Testis (tissue), 3 donors: ENCODE data around the gene SLC16A9. TPM values are rescaled to one million over a fixed set of nuclear protein-coding genes. Genes with fewer than 3 reads are reported as not detected.

Experiments
- DNase-seq: peaks from one replicate; pipeline ENCODE4 v3.0.0-alpha.2; 2019
- H3K27ac ChIP-seq, 2 donors: fragments of 200-600 bp; sonication (generic); one replicate each; pipeline ENCODE4 v1.5.1; 2019
- H3K27me3 ChIP-seq: fragments of 200-600 bp; sonication (generic); one replicate; pipeline ENCODE4 v1.5.1; 2019
- H3K36me3 ChIP-seq: fragments of 200-600 bp; sonication (generic); one replicate; pipeline ENCODE4 v1.5.1; 2017; ENCODE audit warnings: low read depth; ENCODE audit errors: missing control alignments
- H3K4me1 ChIP-seq: fragments of 200-600 bp; sonication (generic); one replicate; pipeline ENCODE4 v1.5.1; 2019
- H3K4me3 ChIP-seq, 2 donors: fragments of 200-600 bp; sonication (generic); one replicate each; pipeline ENCODE4 v1.5.1; 2017 to 2019
- H3K9me3 ChIP-seq: fragments of 200-600 bp; sonication (generic); one replicate; pipeline ENCODE4 v1.5.1; 2017
- POLR2A ChIP-seq: fragments of 450-650 bp; IDR thresholded peaks from one replicate; pipeline ENCODE4 v1.6.1; 2017; ENCODE audit warnings: antibody characterized with exemption, mild to moderate bottlenecking, moderate library complexity
- WGBS, 2 donors: methylation state at CpG; one replicate each; pipeline ENCODE4 v1.1.5; 2018; 5-methylcytosine and 5-hydroxymethylcytosine counted together
- intact Hi-C: fragments of 100-400 bp; cut with DNase I; formaldehyde crosslinking; loops from one replicate; pipeline ENCODE4 v1.15.1; 2023; ENCODE audit warnings: low total_unique reads
- polyA plus RNA-seq: library from polyadenylated mRNA; stranded (reverse); fragments of 350-450 nt; fragmentation: Illumina TruSeq; extraction: RNeasy Lipid Tissue Mini Kit (QIAGEN cat#74804); gene quantifications from one replicate; pipeline ENCODE4 v1.2.3, GENCODE V29; 2014; ENCODE audit warnings: low read depth, low replicate concordance; ENCODE audit not compliant: insufficient read depth
- total RNA-seq, 2 donors: library from RNA; depleted of rRNA; stranded (reverse); fragments of >200 nt; gene quantifications; one replicate each; pipeline ENCODE4 v1.2.3, GENCODE V29; 2016
- TF ChIP-seq, protein P1 (sequence below), 3 experiments: fragments of 450-650 bp in 2 of 3; fragments of 200-600 bp in 1 of 3; sonication (generic) in 1 of 3; IDR thresholded peaks; one replicate each; pipeline ENCODE4 v1.5.1; 2016 to 2019; ENCODE audit warnings: antibody characterized with exemption in 3 of 3, mild to moderate bottlenecking in 2 of 3, moderate library complexity in 1 of 3

SLC16A9 gene
- total and polyA plus RNA-seq, 3 donors from 2014 or later, result 3.8 to 9.8 (median 4.0) TPM

DNA sequence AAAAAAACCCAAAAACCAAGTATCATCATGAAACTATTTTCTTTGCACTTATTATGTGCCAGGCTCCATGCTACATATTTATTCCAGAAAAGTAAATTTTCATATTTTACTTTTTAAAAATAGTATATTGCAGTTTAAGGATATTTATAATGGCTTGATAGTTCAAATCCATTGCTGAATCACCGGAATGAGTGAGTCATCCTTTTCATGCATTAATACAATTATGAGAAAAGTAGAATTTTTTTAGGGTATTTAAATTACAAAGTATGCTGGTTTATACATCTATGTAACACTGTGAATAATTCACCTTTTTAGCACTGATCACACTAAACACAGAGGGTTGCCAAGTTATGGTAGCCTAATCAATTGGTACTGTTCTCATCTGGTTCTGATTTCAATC is 54.3 kb downstream of the SLC16A9 start:
- Histone ChIP-seq H3K9me3 (no peaks in the 10 kb centered on the region), H3K27me3 (no peaks in the 10 kb centered on the region), H3K36me3 (no peaks in the 10 kb centered on the region), H3K4me3 (no peak overlapping the region), H3K4me1 (peaks cover 7% of the 10 kb centered on the region), H3K27ac (no peak overlapping the region)
- no peak for DNase-seq
- TF ChIP-seq, protein P1, sequence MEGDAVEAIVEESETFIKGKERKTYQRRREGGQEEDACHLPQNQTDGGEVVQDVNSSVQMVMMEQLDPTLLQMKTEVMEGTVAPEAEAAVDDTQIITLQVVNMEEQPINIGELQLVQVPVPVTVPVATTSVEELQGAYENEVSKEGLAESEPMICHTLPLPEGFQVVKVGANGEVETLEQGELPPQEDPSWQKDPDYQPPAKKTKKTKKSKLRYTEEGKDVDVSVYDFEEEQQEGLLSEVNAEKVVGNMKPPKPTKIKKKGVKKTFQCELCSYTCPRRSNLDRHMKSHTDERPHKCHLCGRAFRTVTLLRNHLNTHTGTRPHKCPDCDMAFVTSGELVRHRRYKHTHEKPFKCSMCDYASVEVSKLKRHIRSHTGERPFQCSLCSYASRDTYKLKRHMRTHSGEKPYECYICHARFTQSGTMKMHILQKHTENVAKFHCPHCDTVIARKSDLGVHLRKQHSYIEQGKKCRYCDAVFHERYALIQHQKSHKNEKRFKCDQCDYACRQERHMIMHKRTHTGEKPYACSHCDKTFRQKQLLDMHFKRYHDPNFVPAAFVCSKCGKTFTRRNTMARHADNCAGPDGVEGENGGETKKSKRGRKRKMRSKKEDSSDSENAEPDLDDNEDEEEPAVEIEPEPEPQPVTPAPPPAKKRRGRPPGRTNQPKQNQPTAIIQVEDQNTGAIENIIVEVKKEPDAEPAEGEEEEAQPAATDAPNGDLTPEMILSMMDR (IDR thresholded peaks at IDR 0.05), result no peak
- TF ChIP-seq POLR2A, result no peak
- intact Hi-C loops, result no loop called here
- 89 to 93% methylated on average over 1 of the region's 1 CpG for WGBS, 2 donors

DNA sequence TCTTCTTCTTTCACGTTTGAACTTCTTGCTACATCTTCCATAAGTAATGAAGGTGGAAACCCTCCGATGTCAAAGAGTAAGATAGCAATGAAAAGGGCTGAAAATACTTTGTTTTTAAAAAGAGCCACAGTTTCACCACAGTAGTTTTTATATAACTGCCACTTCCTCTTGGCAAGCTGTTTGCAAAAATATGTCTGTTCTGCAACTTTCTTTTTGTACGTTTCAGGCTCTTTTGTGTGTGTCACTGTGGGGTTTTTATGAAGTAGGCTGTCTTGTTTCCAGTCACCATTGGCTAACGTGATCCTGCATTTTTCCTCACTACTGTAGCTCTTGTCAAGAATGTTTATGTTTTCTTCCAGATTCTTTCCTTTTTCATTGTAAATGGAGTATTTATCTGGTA is 55.6 kb downstream of the SLC16A9 start:
- Histone ChIP-seq H3K4me3 (no peak overlapping the region), H3K4me1 (peaks cover 7% of the 10 kb centered on the region), H3K27me3 (no peaks in the 10 kb centered on the region), H3K9me3 (no peaks in the 10 kb centered on the region), H3K27ac (no peak overlapping the region), H3K36me3 (no peaks in the 10 kb centered on the region)
- intact Hi-C loops, result no loop called here
- TF ChIP-seq POLR2A, result no peak
- TF ChIP-seq, protein P1 (IDR thresholded peaks at IDR 0.05), result no peak
- no peak for DNase-seq
- WGBS, 2 donors, result 44 to 54% methylated on average over 4 of the region's 4 CpGs

DNA sequence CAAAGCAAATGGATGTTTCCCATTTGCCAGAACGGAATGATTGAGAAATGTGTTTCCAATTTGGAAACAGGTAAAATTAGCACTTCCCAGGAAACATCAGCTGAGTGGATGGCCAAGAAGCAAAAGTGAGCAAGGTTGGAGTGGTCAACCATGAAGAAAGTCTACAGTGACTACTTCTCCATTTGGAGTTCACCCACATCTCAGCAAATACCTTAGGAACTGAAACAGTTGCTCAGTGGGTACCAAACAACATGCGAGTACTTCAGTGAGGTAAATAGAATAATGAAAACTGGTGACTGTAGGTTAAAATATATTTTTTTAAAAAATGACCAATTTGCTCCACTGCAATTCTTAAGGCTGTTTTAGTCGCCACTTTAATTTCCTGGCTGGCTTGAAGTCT is 57.7 kb downstream of the SLC16A9 start:
- no peak overlapping the region for H3K27ac ChIP-seq
- no peak for DNase-seq
- no peaks in the 10 kb centered on the region for H3K27me3 ChIP-seq
- H3K36me3 ChIP-seq, result no peaks in the 10 kb centered on the region
- TF ChIP-seq, protein P1 (IDR thresholded peaks at IDR 0.05), result no peak
- TF ChIP-seq POLR2A, result no peak
- no peak overlapping the region for H3K4me3 ChIP-seq
- intact Hi-C loops, result no loop called here
- H3K9me3 ChIP-seq, result no peaks in the 10 kb centered on the region
- 90 to 92% methylated on average over 3 of the region's 3 CpGs for WGBS, 2 donors
- peaks cover 7% of the 10 kb centered on the region for H3K4me1 ChIP-seq

DNA sequence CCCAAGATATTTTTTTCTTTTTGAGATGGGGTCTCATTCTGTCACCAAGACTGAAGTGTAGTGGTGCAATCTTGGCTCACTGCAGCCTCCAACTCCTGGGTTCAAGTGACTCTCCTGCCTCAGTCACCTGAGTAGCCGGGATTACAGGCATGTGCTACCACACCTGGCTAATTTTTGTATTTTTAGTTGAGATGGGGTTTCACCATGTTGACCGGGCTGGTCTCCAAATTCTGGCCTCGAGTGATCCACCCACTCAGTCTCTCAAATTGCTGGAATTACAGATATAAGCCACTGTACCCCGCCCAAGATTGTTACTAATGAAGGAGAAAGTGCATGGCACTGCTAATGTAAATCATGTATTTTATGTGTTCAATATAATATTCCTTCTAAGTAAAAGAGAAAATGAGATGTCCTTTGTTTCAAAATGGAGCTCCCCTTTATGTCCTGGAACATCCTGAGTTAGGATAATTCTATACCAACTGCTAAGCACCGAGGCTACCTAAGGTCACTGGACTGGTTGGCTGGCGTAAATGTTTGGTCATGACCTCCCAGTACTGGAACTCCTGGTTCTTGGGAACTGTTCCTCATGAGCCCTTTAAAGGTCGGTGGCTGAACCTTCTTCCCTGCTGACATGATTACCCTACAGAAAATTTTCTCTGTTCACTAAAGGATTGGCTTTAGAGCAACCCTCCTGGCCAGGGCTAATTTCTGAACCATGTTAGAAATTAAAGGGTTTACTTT is 59.9 kb downstream of the SLC16A9 start:
- TF ChIP-seq, protein P1 (IDR thresholded peaks at IDR 0.05), result no peak
- no peak for TF ChIP-seq POLR2A
- Histone ChIP-seq H3K27ac (no peak overlapping the region), H3K9me3 (no peaks in the 10 kb centered on the region), H3K36me3 (no peaks in the 10 kb centered on the region), H3K27me3 (no peaks in the 10 kb centered on the region), H3K4me1 (peaks cover 7% of the 10 kb centered on the region), H3K4me3 (no peak overlapping the region)
- WGBS, 2 donors, result 69 to 71% methylated on average over 7 of the region's 7 CpGs
- no peak for DNase-seq
- intact Hi-C loops, result no loop called here

DNA sequence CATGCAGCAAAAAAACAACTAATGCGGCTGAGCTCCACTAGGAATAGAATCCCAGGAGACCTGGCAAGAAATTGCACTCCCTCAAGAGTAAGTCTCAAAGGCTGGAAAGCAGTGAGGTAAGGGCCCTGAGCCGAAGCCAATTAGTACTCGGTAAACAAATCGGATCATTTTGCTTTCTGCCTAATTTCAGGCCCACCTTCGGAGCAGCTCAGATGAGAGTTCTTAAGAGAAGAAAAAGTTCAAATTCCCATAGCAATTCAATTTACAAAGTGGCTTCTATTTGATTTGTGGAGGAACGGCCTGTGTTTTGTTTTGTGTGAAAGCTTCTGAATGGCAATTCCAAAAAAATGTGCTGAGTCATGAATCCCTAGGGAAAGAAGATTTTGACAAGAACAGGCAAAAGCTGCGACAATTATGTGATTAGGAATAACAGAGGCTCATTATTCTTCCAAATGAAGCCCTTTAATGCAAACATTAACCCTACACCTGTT is 60.9 kb downstream of the SLC16A9 start:
- 48 to 54% methylated on average over 7 of the region's 7 CpGs for WGBS, 2 donors
- no peak overlapping the region for H3K4me3 ChIP-seq
- no peaks in the 10 kb centered on the region for H3K27me3 ChIP-seq
- H3K9me3 ChIP-seq, result no peaks in the 10 kb centered on the region
- intact Hi-C loops, result no loop called here
- DNase-seq, result no peak
- no peaks in the 10 kb centered on the region for H3K36me3 ChIP-seq
- peaks cover 1% of the 10 kb centered on the region for H3K4me1 ChIP-seq
- TF ChIP-seq, protein P1 (IDR thresholded peaks at IDR 0.05), result no peak
- TF ChIP-seq POLR2A, result no peak
- H3K27ac ChIP-seq, result no peak overlapping the region
